HL-60/S4 treated with retinoic acid at 250 ng/mL for 4 days and 3 days (cell line): Measurements from ENCODE around the gene LRBA.

Experiments used
- in situ Hi-C: fragments of 300-500 bp; cut with MboI; formaldehyde crosslinking; loops from 2 replicates; pipeline ENCODE4 v1.7.0; 2022; ENCODE audit warnings: low sequenced_read_pairs

LRBA gene

DNA sequence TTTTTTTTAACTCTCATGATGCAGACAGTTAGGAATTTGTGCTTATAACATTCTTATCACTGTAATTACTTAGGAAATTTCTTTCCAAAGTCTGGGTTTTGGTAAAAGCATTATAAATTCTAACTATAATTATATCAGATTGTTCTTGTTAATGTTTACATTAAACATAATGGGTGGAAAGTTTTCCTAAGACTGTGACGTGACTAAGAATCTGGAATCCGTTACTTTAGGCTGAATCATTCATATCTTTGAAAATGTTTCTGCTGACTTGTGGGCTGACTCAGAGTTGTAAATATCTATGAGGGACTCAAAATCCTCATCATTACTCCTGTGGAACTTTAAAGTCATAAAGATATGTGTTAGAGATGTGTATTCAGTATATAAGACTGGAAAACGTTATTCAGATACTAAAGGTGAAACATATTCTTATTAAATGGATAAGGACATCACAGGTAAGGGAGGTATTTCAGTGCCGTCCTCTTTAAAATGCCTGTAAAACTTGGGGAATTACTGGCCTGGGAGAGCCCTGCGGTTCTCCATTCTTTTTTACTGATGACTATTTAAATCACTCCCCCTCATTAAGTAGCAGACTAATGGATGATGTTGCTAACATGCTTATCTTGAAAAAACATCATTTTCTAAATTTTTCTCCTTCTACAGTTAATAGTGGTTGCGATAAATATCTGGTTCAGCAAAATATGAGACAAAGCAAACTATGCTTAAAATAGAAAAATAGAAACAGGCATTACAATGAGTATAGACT, 777.8 kb downstream of the LRBA start:
- in situ Hi-C loops, result no loop called here

DNA sequence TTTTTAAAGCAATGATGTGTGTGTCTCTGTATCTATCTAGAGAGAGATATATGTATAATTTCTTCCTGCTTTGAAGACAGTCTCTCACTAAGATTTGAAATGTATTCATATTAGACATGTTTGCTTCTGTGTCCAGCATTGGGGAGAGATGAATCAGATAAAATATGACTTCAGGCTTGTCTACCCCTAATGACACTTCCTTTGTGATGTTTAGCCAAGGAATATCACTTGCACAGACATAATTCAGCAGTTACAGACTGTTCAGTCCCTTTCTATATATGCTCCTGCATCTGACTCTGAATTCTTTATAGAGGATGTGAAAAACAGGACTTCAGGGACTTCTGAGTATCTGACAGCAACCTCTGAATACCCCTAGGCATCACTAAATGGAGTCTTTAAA, 778.5 kb downstream of the LRBA start:
- in situ Hi-C loops, result no loop called here

DNA sequence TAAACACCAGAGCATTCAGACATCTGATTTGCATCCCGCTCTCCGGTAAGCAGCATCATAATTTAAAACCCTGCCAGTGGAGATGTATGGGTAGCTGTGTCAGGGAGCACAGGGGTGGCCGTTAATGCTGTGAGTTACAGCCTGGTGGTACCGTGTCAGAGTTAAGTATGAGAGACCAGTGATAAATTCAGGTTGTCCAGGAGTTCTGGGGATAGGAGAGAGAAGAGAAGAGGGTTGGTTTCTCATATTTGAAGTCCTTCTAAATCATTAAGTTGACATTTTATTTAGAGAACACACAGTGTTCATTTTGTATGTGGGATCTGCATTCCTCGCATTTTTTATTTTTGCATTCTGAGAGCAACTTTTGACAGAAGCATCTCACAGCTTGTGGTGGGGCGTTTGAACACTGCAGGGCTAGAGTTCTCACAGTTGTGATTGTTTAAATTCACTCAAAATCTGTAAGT, 779.2 kb downstream of the LRBA start:
- in situ Hi-C loops, result no loop called here

DNA sequence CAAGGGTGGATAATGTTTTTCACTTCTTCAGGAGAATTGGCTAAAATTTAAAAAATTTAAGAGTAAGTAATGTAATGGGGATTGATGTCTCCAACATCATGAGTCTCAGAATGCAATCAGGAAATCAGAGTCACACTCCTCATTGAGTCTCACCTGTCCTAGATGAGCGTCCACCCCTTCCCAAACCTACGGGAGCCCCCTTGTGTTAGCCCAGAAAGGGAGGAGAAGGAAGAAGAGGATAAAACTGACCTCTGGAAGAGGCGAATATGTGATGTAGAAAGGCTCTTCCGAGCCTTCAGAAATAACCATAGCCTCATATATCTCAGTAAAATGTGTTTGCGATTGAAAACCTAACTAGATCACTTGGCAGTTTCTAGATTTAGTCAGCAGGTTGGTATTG, 779.8 kb downstream of the LRBA start:
- in situ Hi-C loops, result no loop called here

DNA sequence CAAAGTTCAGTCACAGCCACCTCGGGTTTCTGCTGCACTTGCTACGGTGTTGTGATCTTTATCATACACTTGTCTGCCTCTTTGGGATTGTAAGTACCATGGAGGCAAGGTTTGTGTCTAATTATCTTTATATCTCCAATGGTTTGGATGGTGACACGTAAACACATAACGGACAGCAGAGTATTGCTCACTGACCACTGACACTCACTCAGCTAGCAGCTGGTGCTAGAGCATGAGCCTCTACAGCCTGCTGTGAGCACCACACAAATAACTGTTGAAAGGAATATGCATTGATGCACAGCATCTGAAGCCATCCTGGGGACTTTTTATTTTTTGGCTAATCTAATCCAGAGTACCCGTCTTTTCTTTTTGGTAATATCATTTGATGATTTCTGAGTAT, 780.8 kb downstream of the LRBA start:
- in situ Hi-C loops, result no loop called here

DNA sequence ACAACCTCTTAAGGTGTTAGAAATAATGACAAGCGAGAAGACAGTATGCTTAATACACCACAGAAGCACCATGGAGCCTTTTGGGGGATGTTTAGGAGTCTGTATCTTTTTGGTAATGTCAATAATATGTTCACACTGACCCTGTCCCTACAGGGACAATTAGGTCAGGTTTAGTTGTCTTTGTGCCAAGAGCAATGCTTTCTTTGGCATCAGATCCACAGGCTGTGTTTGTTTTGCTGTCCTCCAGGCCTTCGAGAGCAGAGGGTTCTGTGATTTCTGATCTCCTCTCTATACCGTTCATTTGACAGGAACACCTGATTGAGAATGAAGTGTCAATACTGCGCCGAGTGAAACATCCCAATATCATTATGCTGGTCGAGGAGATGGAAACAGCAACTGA, 783.1 kb downstream of the LRBA start:
- in situ Hi-C loops, result no loop called here

DNA sequence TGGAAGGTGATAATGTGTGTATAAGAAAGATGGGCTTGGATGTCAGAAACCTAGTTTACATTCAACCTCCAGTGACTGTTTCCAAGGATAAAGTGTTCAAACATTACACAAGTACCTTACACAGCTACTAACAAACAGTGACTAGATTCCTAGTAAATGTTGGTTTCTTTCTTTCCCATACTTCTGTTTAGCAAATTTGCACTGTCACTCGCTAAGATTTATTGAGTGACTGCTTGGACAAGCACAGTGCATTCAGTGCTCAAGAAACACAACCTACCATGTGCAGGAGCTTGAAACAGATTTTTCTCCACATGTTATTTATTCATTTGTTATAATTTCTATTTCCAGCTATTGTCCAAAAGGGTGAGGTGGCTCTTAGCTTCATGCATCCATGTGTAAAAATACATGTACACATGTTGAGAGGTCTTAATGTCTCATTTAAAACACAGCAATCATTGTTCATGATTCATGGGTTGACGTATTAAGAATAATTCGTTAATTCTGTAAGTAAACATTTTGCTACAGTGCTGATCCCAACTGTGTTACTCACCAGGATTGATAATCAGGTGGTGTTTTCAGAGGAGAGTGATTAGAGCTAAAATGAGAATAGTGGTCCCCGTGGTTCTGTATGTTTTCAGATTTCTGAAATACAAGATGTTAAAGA, 783.8 kb downstream of the LRBA start:
- in situ Hi-C loops, result no loop called here

DNA sequence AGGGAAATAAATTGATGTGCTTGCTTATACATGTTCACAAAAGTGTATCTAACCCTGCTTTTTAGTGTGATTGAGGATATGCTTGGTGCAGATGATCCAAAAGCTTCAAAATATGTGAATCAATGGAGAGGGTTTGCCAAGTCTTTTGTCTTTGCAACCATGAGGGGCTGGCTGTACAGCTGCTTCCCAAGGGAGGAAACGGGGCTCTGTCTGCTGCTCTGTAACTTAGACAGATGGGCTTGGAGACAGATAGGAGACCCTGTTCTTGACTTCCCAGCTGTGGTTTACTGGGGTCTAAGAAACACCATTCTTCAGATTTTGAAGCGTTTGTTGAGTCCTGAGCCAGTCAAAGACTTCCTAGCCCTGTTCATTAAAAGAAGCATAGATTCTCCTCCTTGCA, 784.5 kb downstream of the LRBA start:
- in situ Hi-C loops, result no loop called here

DNA sequence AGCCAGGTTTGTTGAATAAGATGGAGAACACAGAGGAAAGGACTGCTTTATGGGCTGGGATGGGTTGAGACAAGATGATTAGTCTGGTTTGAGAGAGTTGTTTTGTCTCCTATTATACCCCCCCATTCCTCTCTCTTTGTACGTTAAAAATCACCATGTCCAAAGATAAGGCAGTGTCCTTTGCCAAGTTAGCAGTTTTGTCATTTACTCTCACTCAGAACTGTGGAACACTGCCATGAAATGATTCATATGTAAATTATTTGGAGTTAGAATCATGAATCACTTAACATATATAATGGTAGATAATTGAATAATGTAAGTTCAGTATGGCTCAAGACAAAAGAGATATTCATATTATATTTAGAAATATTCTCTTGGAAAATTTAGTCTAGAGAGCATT, 785.6 kb downstream of the LRBA start:
- in situ Hi-C loops, result no loop called here

DNA sequence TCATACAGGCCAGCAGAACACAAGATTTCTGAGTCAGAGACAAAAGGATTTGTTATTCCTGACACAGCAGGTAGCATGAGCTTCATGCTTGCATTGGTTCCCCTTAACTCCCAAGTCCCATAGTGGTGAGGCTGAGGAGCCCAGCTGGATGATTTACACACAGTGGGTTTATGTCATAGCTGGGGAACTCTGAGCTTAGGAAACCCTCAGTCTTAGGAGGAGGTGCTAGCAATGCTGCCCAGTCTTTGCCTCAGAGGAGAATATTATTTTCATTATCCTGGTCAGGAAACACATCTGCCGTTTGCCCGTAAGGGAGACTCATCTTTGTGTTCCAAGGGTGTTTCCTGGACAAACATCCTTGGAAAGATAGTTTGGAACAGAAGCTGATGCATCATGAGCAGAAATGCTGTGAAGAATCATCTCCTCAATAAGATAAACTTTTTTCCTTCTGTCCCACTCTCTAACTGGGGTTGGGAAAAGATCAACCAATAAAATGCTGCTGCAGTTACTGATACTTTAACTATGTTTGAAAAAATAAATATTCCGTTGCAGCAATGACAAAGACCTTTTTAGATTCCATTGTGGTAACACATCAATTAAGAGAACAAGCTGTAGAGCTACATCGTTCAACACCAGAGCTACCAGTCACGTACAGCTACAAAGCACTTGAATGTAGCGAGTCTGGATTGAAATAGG, 790.0 kb downstream of the LRBA start:
- in situ Hi-C loops, result no loop called here

DNA sequence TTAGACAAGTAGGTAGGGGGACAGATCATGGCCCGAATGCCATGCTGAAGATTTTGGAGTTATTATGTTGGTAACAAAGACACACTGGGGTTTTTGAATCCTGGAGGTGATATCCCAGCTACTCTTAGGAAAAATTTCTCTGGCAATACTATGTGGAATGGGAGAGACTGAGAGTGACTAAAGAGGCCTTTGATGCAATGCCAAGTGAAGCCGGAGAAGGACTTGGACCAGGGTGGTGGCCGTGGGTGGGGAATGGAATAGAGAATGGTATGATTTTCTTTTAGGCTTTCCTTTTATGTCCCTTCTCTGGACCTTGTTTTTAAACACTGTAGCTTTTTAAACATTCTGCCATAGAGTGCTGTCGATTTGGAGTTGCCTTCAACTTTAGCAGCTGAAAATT, 795.2 kb downstream of the LRBA start:
- in situ Hi-C loops, result no loop called here

DNA sequence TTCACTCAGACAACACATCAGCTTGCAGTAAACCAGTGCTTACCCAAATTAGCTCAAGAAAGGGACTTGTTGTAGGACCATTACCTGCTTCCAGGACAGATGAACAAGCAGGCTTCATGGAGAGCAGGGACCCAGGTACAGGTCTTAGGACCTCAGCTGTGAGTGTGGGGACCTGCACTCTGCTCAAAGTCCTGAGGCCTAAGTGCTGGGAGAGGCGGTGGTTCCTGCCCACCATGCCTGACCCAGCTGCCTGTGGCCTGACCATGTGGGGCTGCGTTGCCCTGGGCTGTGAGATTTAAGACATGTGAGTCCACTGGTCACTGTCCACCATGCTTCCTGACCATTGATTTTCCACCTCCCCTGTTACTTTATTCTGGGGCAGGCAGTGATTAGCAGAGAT, 796.6 kb downstream of the LRBA start:
- in situ Hi-C loops, result no loop called here

DNA sequence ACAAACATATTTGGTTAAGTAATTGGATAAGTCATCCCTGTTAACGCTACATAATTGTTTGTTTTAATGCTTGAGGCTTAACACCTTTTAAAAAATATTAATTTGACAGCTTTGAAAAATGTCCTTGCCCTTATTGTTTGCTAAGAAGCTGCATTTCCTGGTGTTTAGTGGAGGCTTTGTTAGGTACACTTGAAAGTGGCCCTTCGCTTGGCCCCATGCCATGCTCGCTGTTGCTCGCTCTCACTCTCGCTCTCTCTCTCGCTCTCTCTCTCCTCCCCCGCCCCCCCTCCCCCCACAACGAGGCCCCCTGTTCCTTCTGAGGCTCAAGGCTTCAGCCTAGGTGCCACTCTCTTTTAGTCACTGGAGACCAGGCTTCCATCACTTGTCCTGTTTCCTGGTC, 797.3 kb downstream of the LRBA start:
- in situ Hi-C loops, result no loop called here

DNA sequence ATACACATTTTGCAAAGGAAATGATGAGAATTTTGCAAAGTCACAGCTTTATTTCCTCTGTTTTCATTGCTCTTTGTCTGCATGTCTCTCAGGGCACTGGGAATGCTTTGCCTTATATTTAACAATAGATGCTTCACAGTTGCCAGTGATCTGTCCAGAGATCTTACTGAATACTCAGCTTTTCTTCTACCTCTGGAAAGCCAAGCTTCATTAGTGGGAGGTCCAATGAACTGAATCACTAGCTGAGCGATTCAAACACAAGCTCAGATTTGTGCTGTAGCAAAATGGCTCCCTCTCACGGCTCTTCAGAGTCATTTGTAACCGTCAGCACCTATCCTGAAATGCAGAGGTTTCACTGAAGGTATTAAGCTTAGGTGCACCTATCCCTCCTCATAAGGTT, 797.9 kb downstream of the LRBA start:
- in situ Hi-C loops, result no loop called here

DNA sequence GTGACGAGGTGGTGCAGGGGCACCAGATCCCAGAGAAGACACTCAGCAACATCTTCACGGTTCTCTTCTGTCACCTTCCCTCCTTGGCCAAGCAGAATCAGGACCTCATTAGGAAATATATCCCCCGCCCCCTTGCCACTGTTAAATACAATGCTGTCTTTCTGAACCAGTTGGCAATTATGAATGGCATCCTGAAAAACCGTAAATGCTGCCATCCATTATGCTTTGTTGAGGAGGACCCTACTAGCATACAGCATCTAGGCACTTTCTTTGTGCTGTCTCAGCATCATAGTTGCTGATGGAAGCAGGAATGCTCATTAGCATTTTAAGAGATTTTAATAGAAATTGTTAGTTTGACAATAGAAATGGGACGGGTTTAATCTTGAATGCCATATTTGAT, 798.4 kb downstream of the LRBA start:
- in situ Hi-C loops, result no loop called here

DNA sequence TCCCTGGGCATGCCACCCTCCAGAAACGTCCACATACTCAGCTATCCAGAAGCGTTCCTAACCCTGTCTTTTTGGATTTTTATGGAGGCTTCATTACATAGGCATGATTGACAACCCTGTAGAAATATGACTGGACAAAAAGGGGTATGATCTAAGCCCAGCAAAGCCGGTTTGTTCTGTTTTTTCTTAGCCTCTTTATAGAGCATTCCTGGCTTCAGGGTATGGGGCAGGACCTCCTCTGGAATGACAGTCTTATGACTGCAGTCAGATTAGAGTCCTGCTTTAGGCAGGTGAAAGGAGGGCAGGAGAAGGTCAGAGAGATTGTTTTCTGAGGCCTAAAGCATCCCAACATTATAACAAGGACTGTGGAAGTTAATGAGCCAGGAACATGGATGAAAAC, 799.5 kb downstream of the LRBA start:
- in situ Hi-C loops, result no loop called here
